GM10266 (cell line): Measurements from ENCODE around the gene KIF13A.
"Not testable (repeated sequence)": the region's sequence is repeated elsewhere in the genome, so short reads cannot be mapped to it uniquely, and the experiment has no call there.

Experiments
- DNase-seq: peaks from one replicate; pipeline ENCODE4 v3.0.0; 2012; ENCODE audit errors: extremely low spot score
- TF ChIP-seq, protein P1 (sequence below): IDR thresholded peaks from 2 replicates; pipeline ENCODE4 v1.5.1; 2012; ENCODE audit warnings: mild to moderate bottlenecking, low read depth; ENCODE audit not compliant: control insufficient read depth, insufficient read depth; ENCODE audit errors: missing control alignments

Gene KIF13A

DNA sequence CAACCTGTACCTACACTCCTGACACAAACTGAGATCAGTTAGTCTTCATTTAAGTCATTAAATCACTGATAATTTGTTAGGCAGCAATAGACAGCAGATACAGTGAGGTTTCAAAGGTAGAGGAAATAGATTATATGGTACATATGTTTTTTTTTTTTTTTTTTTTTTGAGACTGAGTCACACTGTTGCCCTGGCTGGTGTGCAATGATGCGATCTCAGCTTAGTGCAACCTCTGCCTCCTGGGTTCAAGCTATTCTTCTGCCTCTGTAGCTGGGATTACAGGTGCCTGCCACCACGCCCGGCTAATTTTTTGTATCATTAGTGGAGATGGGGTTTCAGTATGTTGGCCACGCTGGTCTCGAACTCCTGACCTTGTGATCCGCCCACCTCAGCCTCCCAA, 38.2 kb upstream of the KIF13A start:
- DNase-seq, result no peak
- TF ChIP-seq, protein P1, sequence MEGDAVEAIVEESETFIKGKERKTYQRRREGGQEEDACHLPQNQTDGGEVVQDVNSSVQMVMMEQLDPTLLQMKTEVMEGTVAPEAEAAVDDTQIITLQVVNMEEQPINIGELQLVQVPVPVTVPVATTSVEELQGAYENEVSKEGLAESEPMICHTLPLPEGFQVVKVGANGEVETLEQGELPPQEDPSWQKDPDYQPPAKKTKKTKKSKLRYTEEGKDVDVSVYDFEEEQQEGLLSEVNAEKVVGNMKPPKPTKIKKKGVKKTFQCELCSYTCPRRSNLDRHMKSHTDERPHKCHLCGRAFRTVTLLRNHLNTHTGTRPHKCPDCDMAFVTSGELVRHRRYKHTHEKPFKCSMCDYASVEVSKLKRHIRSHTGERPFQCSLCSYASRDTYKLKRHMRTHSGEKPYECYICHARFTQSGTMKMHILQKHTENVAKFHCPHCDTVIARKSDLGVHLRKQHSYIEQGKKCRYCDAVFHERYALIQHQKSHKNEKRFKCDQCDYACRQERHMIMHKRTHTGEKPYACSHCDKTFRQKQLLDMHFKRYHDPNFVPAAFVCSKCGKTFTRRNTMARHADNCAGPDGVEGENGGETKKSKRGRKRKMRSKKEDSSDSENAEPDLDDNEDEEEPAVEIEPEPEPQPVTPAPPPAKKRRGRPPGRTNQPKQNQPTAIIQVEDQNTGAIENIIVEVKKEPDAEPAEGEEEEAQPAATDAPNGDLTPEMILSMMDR, result no peak

DNA sequence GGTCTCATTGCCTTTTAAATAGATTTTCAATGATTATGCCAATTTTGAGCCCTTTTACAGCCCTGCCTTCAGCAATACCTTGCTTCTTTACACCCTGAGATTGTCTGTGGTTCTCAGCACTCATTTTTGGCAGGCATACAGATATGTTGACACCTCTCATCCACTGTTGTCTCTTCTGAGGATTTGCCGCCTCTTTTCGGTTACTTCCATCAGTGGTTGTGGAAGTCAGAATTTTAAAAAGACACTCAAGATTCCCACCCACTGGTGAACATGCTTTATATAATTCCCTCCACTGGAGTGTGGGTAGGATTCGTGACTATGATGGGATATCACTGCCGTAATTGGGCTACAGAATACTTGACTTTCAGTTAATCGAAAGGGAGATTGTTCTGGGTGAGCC, 37.4 kb upstream of the KIF13A start:
- TF ChIP-seq, protein P1, result no peak
- no peak for DNase-seq

DNA sequence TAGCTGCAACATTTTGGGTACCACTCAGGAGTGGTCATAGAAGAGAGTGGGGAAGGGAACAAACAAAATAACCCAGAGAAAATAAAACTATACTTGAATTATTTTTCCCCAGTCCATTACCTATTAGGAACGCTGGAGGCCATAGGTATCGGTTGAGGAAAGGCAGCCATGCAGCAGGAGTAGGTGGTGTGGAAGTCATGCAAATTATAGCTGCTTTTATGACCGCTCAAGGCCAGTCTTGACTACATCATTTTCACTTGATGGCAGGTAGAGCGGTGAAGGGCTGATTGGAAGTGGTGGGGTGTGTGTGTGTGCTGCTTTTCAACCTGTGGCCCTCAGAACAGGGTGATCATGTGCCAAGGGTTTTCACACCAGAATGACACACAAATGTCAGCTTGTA, 36.5 kb upstream of the KIF13A start:
- TF ChIP-seq, protein P1, result no peak

DNA sequence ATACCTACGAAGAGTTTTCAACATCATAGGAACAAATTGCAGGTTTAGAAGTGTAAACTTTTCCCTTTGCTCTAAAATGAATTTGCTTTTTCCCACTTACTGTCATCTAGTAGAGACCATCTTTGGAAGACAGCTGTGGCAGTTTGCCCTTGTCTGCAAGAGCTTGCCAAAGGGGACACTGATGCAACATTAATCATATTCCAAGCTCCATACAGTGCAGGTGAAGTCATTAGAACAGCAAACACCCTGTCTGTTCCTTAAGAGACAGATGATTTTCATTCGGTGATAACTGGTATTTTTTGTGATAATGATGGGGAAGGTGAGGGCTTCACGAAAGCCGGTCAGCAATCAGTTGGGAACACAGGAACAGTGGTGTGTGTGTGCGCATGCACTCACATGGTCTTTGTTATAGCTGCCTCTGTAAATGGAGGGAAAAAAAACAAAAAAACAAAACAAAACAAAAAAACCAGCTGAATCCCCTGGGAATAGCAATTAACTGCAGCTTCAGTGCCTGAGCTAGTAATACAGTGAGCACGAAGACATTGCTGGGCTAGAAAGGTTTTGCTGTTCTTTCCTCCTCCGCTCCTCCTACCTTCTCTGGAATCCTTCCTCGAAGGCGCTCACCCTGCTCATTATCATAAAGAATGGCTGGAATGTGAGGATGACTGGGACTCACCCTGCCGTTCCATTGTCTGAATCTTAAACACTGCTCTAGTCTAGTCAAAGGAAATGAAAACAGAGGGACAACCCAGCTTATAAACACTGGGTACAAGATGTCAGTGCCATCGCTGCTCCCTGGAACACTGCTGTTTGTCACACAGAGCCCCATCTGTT, 35.2 kb upstream of the KIF13A start:
- no peak for DNase-seq
- TF ChIP-seq, protein P1, result no peak

More for the DNA sequence above, 36.5 kb upstream of the KIF13A start:
- DNase-seq, result no peak

DNA sequence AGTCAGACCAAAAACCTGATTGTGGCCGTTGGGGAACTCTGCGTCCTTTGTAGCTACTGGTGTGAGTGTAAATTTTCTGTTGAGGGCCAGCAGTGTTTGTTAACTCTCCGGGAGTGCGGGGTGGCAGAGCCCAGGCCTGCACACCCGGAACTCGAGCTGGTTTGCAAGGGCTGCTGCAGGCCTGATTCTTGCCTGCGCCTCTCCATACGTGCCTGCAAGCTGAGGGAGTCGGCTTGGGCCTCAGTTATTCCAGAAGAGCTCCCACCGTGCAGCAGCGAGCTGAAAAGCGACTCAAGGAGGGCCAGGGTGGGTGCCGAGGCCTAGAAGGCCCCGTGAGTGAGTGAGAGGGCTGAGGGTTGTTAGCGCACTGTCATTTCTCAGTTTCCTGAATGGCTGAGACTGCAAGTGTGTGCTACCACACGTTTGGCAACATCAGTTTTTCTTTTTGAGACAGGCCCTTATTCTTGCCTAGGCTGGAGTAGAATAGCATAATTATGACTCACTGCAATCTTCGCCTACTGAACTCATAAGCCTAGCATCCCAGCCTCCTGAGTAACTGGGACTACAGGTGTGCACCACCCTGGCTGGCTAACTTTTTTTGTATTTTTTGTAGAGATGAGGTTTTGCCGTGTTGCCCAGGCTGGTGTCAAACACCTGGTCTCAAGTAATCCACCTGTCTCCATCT, 33.9 kb upstream of the KIF13A start:
- no peak for DNase-seq
- TF ChIP-seq, protein P1, result no peak

DNA sequence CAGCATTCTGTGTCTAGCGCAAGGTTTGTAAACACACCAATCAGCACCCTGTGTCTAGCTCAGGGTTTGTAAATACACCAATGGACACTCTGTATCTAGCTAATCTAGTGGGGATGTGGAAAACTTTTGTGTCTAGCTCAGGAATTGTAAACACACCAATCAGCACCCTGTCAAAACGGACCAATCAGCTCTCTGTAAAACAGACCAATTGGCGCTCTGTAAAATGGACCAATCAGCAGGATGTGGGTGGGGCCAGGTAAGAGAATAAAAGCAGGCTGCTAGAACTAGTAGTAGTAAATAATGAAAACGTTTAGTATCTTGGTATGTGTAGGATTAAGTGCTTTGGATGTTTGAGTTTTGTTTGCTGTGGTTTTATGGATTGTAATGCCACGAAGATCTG, 33.1 kb upstream of the KIF13A start:
- DNase-seq, result not testable (repeated sequence)

DNA sequence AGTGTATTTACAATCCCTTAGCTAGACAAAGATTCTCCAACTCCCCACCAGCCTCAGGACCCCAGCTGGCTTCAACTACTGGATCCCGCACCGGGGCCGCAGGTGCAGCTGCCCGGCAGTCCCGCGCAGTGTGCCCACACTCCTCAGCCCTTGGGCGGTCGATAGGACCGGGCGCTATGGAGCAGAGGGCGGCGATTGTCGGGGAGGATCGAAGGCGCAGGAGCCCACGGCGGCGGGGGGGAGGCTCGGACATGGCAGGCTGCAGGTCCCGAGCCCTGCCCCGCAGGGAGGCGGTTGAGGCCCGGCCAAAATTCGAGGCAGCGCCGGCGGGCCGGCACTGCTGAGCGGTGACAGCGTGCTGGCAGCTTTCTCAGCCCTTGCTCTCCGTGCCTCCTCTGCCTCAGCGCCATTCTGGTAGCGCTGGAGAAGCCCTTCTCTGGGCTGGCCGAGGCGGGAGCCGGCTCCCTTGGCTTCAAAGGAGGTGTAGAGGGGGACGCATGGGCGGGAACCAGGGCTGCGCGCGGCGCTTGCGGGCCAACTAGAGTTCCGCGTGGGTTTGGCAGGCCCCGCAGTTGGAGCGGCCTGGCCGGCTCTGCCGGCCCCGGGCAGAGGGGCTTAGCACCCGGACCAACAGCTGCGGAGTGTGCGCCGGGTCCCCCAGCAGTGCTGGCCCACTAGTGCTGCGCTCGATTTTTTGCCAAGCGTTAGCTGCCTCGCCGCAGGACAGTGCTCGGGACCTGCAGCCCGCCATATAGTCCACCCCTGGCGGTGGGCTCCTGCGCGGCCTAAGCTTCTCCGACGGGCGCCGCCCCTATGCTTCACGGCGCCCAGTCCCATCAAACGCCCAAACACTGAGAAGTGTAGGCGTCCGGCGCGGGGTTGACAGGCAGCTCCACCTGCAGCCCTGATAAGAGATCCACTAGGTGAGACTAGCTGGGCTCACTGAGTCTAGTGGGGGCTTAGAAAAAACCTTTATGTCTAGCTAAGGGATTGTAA, 32.4 kb upstream of the KIF13A start:
- DNase-seq, result no peak
- TF ChIP-seq, protein P1, result no peak

DNA sequence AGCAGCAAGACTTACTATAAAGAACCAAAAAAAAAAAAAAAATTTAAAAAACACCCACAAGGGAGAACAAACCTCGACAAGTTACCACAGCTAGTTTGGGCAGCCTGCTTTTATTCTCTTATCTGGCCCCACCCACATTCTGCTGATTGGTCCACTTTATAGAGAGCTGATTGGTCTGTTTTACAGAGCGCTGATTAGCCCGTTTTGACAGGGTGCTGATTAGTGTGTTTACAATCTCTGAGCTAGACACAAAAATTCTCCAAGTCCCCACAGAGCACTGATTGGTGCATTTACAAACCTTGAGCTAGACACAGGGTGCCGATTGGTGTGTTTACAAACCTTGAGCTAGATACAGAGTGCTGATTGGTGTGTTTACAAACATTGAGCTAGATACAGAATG, 31.7 kb upstream of the KIF13A start:
- not testable (repeated sequence) for DNase-seq
